ENCODE results near the gene PTPDC1.

DNA sequence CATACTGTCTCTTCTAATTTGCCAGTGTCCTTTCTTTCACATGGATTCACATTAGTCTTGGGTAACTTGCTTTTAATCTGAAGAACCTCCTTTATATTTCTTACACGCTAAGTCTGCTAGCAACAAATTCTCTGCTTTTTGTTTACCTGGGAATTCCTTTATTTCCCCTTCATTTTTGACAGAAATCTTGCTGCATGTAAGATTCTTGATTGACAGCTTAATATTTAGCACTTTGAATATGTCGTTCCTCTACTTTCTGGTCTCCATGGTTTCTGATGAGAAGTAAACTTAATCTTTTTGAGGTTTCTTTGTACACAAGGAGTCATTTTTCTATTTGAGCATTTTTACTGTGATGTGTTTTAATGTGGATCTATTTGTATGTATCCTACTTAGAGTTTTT, 6.2 kb upstream of the PTPDC1 start:
- TF ChIP-seq POLR2A (IDR thresholded peaks at IDR 0.05; ENCODE audit: control extremely low read depth in 1 of 2, low read depth in 2 of 2, low read length in 2 of 2) (no peak), JUN (IDR thresholded peaks at IDR 0.05; ENCODE audit: low read depth, low read length) (no peak), TAF1 (IDR thresholded peaks at IDR 0.05; ENCODE audit: low read depth, low read length) (no peak), NANOG (IDR thresholded peaks at IDR 0.05; ENCODE audit: insufficient read depth, low read depth, low read length, poor library complexity, severe bottlenecking) (no peak), YY1 (IDR thresholded peaks at IDR 0.05; ENCODE audit: low read depth, low read length) (no peak), NRF1 (IDR thresholded peaks at IDR 0.05; ENCODE audit: low read depth, low read length) (no peak), CTCF (IDR thresholded peaks at IDR 0.05; ENCODE audit: control extremely low read depth in 1 of 3, insufficient read depth in 1 of 3, low read depth in 1 of 3, low read length in 3 of 3) (no peak), E2F6 (IDR thresholded peaks at IDR 0.05) (no peak)
